Measurements from ENCODE around the gene KCTD6. TPM values are rescaled to one million over a fixed set of nuclear protein-coding genes. Genes with fewer than 3 reads are reported as not detected.
A peak's percentile ranks its signal among the peaks of the same experiment; 100 is the strongest.

KCTD6 gene
- total RNA-seq, 1 experiment from 2014 or later, result 12.0 TPM

GRCh38 chr3:58463181-58463941 is 28.5 kb upstream of the KCTD6 start:
- TF ChIP-seq CBX3 (IDR thresholded peaks at IDR 0.05; ENCODE audit: low read depth), result 0 out of 2 replicates have a peak, but pooled peaks have one; percentile 51
- peak; percentile 89 for TF ChIP-seq RAD21 (IDR thresholded peaks at IDR 0.05; ENCODE audit: low read depth)
- TF ChIP-seq MAX (IDR thresholded peaks at IDR 0.05), result peak; percentile 81
- no peak for TF ChIP-seq CEBPB (IDR thresholded peaks at IDR 0.05; ENCODE audit: low read depth)
- TF ChIP-seq SP1 (IDR thresholded peaks at IDR 0.05; ENCODE audit: low read depth), result 0 out of 2 replicates have a peak, but pooled peaks have one; percentile 22
- no peak for TF ChIP-seq TCF7L2 (IDR thresholded peaks at IDR 0.05; ENCODE audit: borderline replicate concordance, extremely low read depth, insufficient read depth, insufficient read length)
- TF ChIP-seq JUND (IDR thresholded peaks at IDR 0.05), result no peak
- no peak; the same call in 1 of the 2 replicates for TF ChIP-seq POLR2AphosphoS5 (IDR thresholded peaks at IDR 0.05; ENCODE audit: low read depth, low read length)
- TF ChIP-seq REST (IDR thresholded peaks at IDR 0.05; ENCODE audit: low read depth), result no peak
- no peak for TF ChIP-seq ELF1 (IDR thresholded peaks at IDR 0.05; ENCODE audit: borderline replicate concordance, low read depth)
- peak; percentile 21 for TF ChIP-seq YY1 (IDR thresholded peaks at IDR 0.05; ENCODE audit: extremely low read depth, insufficient replicate concordance, low read depth, low read length)
- TF ChIP-seq CTCF (IDR thresholded peaks at IDR 0.05 in 2 of 3, conservative IDR thresholded peaks at IDR 0.05 in 1 of 3; ENCODE audit: borderline replicate concordance in 1 of 3, insufficient read depth in 1 of 3, low read depth in 2 of 3, low read length in 2 of 3), result peak; percentile 89 to 96 (median 91); a peak in 5 of 6 replicates
- peak; percentile 23 for TF ChIP-seq POLR2A (IDR thresholded peaks at IDR 0.05; ENCODE audit: borderline replicate concordance, extremely low read depth, insufficient read depth, insufficient read length)
- Histone ChIP-seq H3K36me3 (ENCODE audit: control insufficient read depth in 1 of 2, insufficient read depth in 2 of 2, low read length in 2 of 2) (no peaks in the 10 kb centered on the region), H3K4me2 (ENCODE audit: low read length) (peak overlapping the region; percentile 59), H3K27me3 (ENCODE audit: insufficient read depth, low read length) (no peaks in the 10 kb centered on the region), H3K4me3 (replicated peaks in 1 of 2; ENCODE audit: low read depth in 1 of 2, low read length in 2 of 2) (no peak overlapping the region), H3K4me1 (ENCODE audit: control insufficient read depth in 1 of 2, insufficient read depth in 2 of 2, low read length in 2 of 2) (peaks cover 0 to 12% of the 10 kb centered on the region in 2 experiments; a peak in 3 of 4 replicates), H3K79me2 (ENCODE audit: insufficient read depth, low read length) (no peaks in the 10 kb centered on the region), H3K9ac (ENCODE audit: low read length) (no peak overlapping the region), H3K27ac (ENCODE audit: low read depth, low read length) (no peak overlapping the region), H3K9me3 (ENCODE audit: control insufficient read depth in 1 of 2, insufficient read depth in 1 of 2, low read depth in 1 of 2, low read length in 2 of 2) (no peaks in the 10 kb centered on the region), H4K20me1 (ENCODE audit: insufficient read depth) (no peaks in the 10 kb centered on the region), H2AFZ (ENCODE audit: low read depth, low read length, poor library complexity, severe bottlenecking) (peak overlapping the region; percentile 100), H3K9me2 (ENCODE audit: insufficient read depth) (no peaks in the 10 kb centered on the region)
- BruUV-seq (replicated peaks), result no TSS peak
- ATAC-seq (peak; percentile 99), DNase-seq (ENCODE audit: low read depth, low spot score) (peak; percentile 76)
- intact Hi-C loops (cut with micrococcal nuclease), result loop anchor here (1.0 kb wide), 1 partner anchor 69 kb away; no protein-coding TSS in a partner anchor
- ChIA-PET RAD21 (ENCODE audit: low non-redundant PET in 1 of 2, low total read pairs in 2 of 2, uncharacterized antibody in 2 of 2, unreplicated experiment in 2 of 2) (interaction anchor here in 1 of 2 experiments (0.5 kb wide), 1 partner anchor 276 kb away, joined by 3 read pairs; no protein-coding TSS in a partner anchor), CTCF (interaction anchor here (1.0 to 1.3 kb wide), 8 partner anchors 9 to 106 kb away, joined by 3 to 6 read pairs (median 4); no protein-coding TSS in a partner anchor), POLR2A (no interaction called here)
